Myocyte (in vitro differentiated cells): ENCODE results near the gene GMCL2. TPM values are rescaled to one million over a fixed set of nuclear protein-coding genes. Genes with fewer than 3 reads are reported as not detected.
"Not testable (repeated sequence)": the region's sequence is repeated elsewhere in the genome, so short reads cannot be mapped to it uniquely, and the experiment has no call there.

Experiments used
- DNase-seq: peaks from one replicate; pipeline ENCODE4 v3.0.0-alpha.2; 2012; ENCODE audit warnings: low read depth
- total RNA-seq: library from RNA; depleted of rRNA; stranded (reverse); fragments of >200 nt; gene quantifications from 2 replicates; pipeline ENCODE4 v1.2.3, GENCODE V29; 2014

The GMCL2 gene
- total RNA-seq, 1 donor from 2014 or later = not detected

GRCh38 chr5:178206166-178207101 is 19.3 kb upstream of the GMCL2 start:
- DNase-seq = peak; percentile 50

- DNase-seq = no peak
These were observed 18.5 kb upstream of the GMCL2 start for GRCh38 chr5:178205749-178206047.

GRCh38 chr5:178204935-178205748 is 18.0 kb upstream of the GMCL2 start:
- DNase-seq = peak; percentile 80

- peak; percentile 96 for DNase-seq
These were observed 17.2 kb upstream of the GMCL2 start, which contains the start of gene HNRNPAB for GRCh38 chr5:178204182-178204934. HNRNPAB (plus strand) TSS chr5:178204533; CDS start chr5:178204838, 305 bp downstream.

- no peak for DNase-seq
These were observed 16.6 kb upstream of the GMCL2 start for GRCh38 chr5:178203670-178204181.

- DNase-seq = no peak
These were observed 15.4 kb upstream of the GMCL2 start for GRCh38 chr5:178202541-178202940.

- DNase-seq = no peak
These were observed 14.7 kb upstream of the GMCL2 start for GRCh38 chr5:178201927-178202235.

GRCh38 chr5:178201221-178201926 is 14.2 kb upstream of the GMCL2 start:
- DNase-seq = no peak

GRCh38 chr5:178199581-178200434 is 12.6 kb upstream of the GMCL2 start:
- DNase-seq = no peak

GRCh38 chr5:178198706-178199105 is 11.5 kb upstream of the GMCL2 start:
- DNase-seq = no peak

- not testable (repeated sequence) for DNase-seq
These were observed 11.0 kb upstream of the GMCL2 start for GRCh38 chr5:178198151-178198550.

- no peak for DNase-seq
These were observed 9.8 kb upstream of the GMCL2 start for GRCh38 chr5:178196986-178197385.

GRCh38 chr5:178196281-178196812 is 9.2 kb upstream of the GMCL2 start:
- no peak for DNase-seq

- DNase-seq = no peak
These were observed 6.9 kb upstream of the GMCL2 start for GRCh38 chr5:178194026-178194425.

GRCh38 chr5:178193251-178193809 is 6.2 kb upstream of the GMCL2 start:
- DNase-seq = no peak

- DNase-seq = no peak
These were observed 5.6 kb upstream of the GMCL2 start for GRCh38 chr5:178192787-178193186.

- DNase-seq = no peak
These were observed 5.1 kb upstream of the GMCL2 start for GRCh38 chr5:178192244-178192643.

GRCh38 chr5:178191661-178192060 is 4.5 kb upstream of the GMCL2 start:
- DNase-seq = no peak

- DNase-seq = no peak
These were observed 2.3 kb upstream of the GMCL2 start for GRCh38 chr5:178189433-178189832.
